Lung (tissue), 12 donors: ENCODE results near the gene PEG3. TPM values are rescaled to one million over a fixed set of nuclear protein-coding genes. Genes with fewer than 3 reads are reported as not detected.

ENCODE experiments used
- ATAC-seq: fragments of 200-7000 bp; cut with Tn5 transposase; one replicate; pipeline ENCODE4 v1.9.1; 2020; ENCODE audit warnings: moderate number of reproducible peaks; ENCODE audit not compliant: insufficient read depth, low FRiP score
- DNase-seq, 3 donors: peaks; one replicate each; pipeline ENCODE4 v3.0.0-alpha.2; 2013 to 2017
- H3K27ac ChIP-seq, 2 donors: one replicate each; pipeline ENCODE4 v1.5.1; 2013; ENCODE audit warnings: mild to moderate bottlenecking in 2 of 2, moderate library complexity in 2 of 2, control low read depth in 1 of 2, inconsistent platforms in 1 of 2, low read depth in 1 of 2, low read length in 1 of 2
- H3K27me3 ChIP-seq, 3 donors: one replicate each; pipeline ENCODE4 v1.5.1; 2013; ENCODE audit warnings: low read length in 2 of 3; ENCODE audit not compliant: control insufficient read depth in 3 of 3, insufficient read depth in 3 of 3
- H3K36me3 ChIP-seq, 4 donors: one replicate each; pipeline ENCODE4 v1.5.1; 2013; ENCODE audit warnings: low read length in 4 of 4, mild to moderate bottlenecking in 1 of 4, moderate library complexity in 1 of 4; ENCODE audit not compliant: control insufficient read depth in 4 of 4, insufficient read depth in 4 of 4
- H3K4me1 ChIP-seq, 5 donors: one replicate each; pipeline ENCODE4 v1.5.1; 2013; ENCODE audit warnings: low read length in 5 of 5, mild to moderate bottlenecking in 2 of 5, moderate library complexity in 1 of 5; ENCODE audit not compliant: control insufficient read depth in 5 of 5, insufficient read depth in 5 of 5
- H3K4me3 ChIP-seq: one replicate; pipeline ENCODE4 v1.5.1; 2013; ENCODE audit warnings: mild to moderate bottlenecking, control low read depth, moderate library complexity
- H3K9ac ChIP-seq, 2 donors: one replicate each; pipeline ENCODE4 v1.5.1; 2013; ENCODE audit warnings: low read length in 2 of 2, control low read depth in 1 of 2; ENCODE audit not compliant: insufficient read depth in 1 of 2
- H3K9me3 ChIP-seq, 4 donors: one replicate each; pipeline ENCODE4 v1.5.1; 2013; ENCODE audit warnings: low read length in 3 of 4, mild to moderate bottlenecking in 1 of 4, moderate library complexity in 1 of 4; ENCODE audit not compliant: control insufficient read depth in 4 of 4, insufficient read depth in 3 of 4
- WGBS, 2 donors: extraction: QIAGEN DNeasy Blood & Tissue Kit; methylation state at CpG; one replicate each; pipeline ENCODE4 v1.1.7; 2013; 5-methylcytosine and 5-hydroxymethylcytosine counted together
- polyA plus RNA-seq, 2 donors: library from polyadenylated mRNA; stranded (reverse); fragments of 200-250 nt; gene quantifications; one replicate each; pipeline ENCODE4 v1.2.1, GENCODE V29; 2013
- total RNA-seq, 2 donors: library from RNA; depleted of rRNA in 1 of 2; stranded (reverse); fragments of >200 nt in 1 of 2; gene quantifications; one replicate each; pipeline ENCODE4 v1.2.1, GENCODE V29; 2014 to 2021
- TF ChIP-seq, protein P1 (sequence below): IDR thresholded peaks from 2 replicates; pipeline ENCODE4 v1.5.1; 2012; ENCODE audit warnings: mild to moderate bottlenecking; ENCODE audit errors: control extremely low read depth, extremely low read depth
- donor health status: control.
- donor health status: control.
- donor health status: Bipolar disorder and iron deficiency.
- donor health status: healthy.
- donor health status: DM: yes; HTN: yes; CAD: no.

Gene PEG3
- total and polyA plus RNA-seq, 4 donors: 0.63 to 35.8 (median 3.2) TPM

- TF ChIP-seq, protein P1, sequence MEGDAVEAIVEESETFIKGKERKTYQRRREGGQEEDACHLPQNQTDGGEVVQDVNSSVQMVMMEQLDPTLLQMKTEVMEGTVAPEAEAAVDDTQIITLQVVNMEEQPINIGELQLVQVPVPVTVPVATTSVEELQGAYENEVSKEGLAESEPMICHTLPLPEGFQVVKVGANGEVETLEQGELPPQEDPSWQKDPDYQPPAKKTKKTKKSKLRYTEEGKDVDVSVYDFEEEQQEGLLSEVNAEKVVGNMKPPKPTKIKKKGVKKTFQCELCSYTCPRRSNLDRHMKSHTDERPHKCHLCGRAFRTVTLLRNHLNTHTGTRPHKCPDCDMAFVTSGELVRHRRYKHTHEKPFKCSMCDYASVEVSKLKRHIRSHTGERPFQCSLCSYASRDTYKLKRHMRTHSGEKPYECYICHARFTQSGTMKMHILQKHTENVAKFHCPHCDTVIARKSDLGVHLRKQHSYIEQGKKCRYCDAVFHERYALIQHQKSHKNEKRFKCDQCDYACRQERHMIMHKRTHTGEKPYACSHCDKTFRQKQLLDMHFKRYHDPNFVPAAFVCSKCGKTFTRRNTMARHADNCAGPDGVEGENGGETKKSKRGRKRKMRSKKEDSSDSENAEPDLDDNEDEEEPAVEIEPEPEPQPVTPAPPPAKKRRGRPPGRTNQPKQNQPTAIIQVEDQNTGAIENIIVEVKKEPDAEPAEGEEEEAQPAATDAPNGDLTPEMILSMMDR: no peak
- Histone ChIP-seq H3K4me1 (no peaks in the 10 kb centered on the region), H3K27ac (no peak overlapping the region), H3K27me3 (no peaks in the 10 kb centered on the region), H3K9me3 (peaks cover 0 to 23% (median 1%) of the 10 kb centered on the region in 4 donors), H3K9ac (no peak overlapping the region), H3K36me3 (no peaks in the 10 kb centered on the region), H3K4me3 (no peak overlapping the region)
- WGBS, 2 donors: 79 to 80% methylated on average over 5 of the region's 5 CpGs
- ATAC-seq: no peak
- no peak for DNase-seq
Observed at GRCh38 chr19:56880592-56881190, 40.2 kb upstream of the PEG3 start.

DNA sequence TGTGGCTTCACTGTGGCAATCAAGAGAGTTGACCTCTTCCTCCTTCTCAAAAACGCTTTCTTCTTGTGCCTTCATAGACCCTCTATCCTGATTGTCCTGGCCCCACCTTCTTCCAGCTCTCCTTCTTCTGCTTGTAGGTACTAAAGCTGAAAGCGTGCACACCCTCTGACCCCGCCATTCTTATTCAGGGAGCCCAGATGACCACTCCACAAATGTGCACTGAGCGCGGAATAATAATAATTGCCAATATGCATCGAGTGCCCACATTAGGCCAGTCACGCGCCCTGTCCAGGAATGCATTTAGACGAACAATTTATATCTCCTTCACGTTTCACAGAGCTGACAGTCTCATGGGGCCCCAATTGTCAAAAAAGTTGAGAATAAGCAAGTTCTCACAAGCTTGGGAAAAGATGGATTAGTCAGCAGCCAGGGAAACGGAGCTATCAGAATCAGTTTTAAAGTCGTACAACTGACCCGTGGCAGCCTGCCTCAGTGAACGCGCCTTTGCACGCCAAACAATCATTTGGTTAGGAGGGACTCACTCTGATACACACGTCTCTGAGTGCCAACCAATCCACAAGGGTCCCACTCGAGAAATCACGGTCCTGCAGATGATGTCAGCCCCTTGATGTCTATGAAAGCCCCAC, 36.7 kb upstream of the PEG3 start:
- Histone ChIP-seq H3K4me3 (no peak overlapping the region), H3K9ac (no peak overlapping the region), H3K9me3 (peaks cover 0 to 35% (median 4%) of the 10 kb centered on the region in 4 donors), H3K27me3 (no peaks in the 10 kb centered on the region), H3K4me1 (no peaks in the 10 kb centered on the region), H3K36me3 (no peaks in the 10 kb centered on the region), H3K27ac (no peak overlapping the region)
- 79 to 87% methylated on average over 19 of the region's 19 CpGs for WGBS, 2 donors
- DNase-seq: no peak
- no peak for ATAC-seq
- TF ChIP-seq, protein P1: no peak

DNA sequence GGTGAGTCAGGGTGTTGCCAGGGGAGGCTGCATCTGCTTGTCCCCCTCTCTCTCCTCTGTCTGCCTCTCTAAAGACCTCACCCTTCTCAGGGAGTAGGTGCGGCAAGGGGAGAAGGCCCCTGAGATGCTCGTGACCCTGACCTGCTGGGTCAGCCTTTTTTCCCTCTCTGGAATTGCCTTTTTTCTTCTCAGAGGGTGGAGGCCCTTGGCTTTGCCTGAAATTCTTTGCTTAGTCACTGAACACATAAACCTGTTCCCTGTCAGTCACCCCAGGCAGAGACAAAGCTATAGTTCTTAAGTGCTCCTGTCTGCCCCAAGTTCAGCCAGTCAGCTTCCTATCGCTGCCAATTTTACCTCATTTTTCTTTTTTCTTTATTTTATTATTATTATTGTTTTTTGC, 35.2 kb upstream of the PEG3 start:
- DNase-seq (peak in 1 of 3 donors; percentile 19), ATAC-seq (no peak)
- H3K9ac ChIP-seq: no peak overlapping the region
- H3K27ac ChIP-seq: no peak overlapping the region
- no peaks in the 10 kb centered on the region for H3K4me1 ChIP-seq
- TF ChIP-seq, protein P1: no peak
- WGBS, 2 donors: 58 to 70% methylated on average over 3 of the region's 3 CpGs
- H3K4me3 ChIP-seq: no peak overlapping the region
- H3K36me3 ChIP-seq: no peaks in the 10 kb centered on the region
- H3K9me3 ChIP-seq: peaks cover 0 to 35% (median 3%) of the 10 kb centered on the region in 4 donors
- H3K27me3 ChIP-seq: no peaks in the 10 kb centered on the region
